ENCODE data around the gene FANCC. TPM values are rescaled to one million over a fixed set of nuclear protein-coding genes. Genes with fewer than 3 reads are reported as not detected.

FANCC gene
- total RNA-seq, 1 experiment from 2014 or later: 14.5 TPM

DNA sequence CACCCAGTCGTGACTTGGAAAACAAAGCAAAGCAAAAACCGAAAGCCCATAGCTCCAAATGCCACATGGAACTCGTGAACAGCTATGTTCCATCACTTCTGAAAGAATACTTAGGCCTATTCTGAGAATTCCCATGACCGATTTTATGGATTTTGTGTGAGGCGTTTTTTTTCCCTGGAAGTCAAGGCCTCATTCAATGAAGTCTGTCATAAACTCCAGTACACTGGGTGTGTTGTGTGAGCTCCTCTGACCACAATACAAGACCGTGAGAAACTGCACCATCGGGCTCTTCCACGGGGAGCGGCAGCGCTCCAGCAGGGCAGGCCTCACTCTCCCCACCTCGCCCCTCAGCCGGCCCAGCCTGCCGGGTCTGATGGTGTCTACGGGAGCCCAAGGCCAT is 209.5 kb downstream of the FANCC start:
- no peaks in the 10 kb centered on the region for H3K9me3 Mint-ChIP-seq (ENCODE audit: low read depth, unreplicated experiment)
- no peak for TF ChIP-seq CTCF (IDR thresholded peaks at IDR 0.05; ENCODE audit: unreplicated experiment)
- intact Hi-C loops (cut with micrococcal nuclease; ENCODE audit: unreplicated experiment): no loop called here
- no peak overlapping the region for H3K27ac Mint-ChIP-seq (ENCODE audit: unreplicated experiment)
- peaks cover 10% of the 10 kb centered on the region for H3K4me1 Mint-ChIP-seq (ENCODE audit: low read depth, unreplicated experiment)
- H3K4me3 Mint-ChIP-seq (ENCODE audit: low read depth, unreplicated experiment): no peak overlapping the region
- peaks cover 42% of the 10 kb centered on the region for H3K36me3 Mint-ChIP-seq (ENCODE audit: insufficient read depth, unreplicated experiment)
- DNase-seq: no peak
- BruUV-seq (replicated peaks): no TSS peak
- no peaks in the 10 kb centered on the region for H3K27me3 Mint-ChIP-seq (ENCODE audit: unreplicated experiment)
- CTCF ChIA-PET: no interaction called here

DNA sequence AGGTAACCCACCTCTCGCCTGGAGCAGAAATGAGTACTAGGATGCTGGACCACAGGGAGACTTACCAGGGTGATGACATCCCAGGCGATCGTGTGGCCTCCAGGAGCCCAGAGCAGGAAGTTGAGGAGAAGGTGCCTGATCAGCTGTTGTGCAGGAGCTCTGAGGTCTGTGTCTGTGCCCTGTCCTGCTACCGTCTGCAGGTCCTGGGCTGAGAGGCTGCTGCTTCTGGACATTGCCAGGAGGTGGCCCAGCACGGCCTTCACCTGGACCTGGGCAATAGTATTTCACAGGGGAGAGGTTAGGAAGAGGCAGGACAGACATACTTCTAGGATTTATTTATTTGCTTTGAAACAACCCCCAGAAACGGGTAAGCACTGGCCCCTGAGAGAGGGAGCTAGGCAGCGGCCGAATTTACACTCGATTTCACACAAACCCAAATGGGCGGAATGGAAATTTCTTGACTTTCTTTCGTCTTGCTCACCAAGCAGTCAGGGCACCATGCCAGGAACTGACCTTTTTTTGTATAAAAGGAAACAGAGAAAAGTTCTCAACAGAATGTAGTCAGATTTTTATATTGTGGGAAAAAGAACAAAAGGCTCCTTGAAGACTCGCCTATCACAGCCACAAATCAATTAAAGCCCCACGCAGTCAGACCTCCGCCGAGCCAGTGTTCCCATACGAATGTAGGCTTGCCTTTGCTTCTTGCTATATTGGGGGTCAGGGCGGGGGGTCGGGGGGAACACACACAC is 210.3 kb downstream of the FANCC start:
- CTCF ChIA-PET: no interaction called here
- no peak for TF ChIP-seq CTCF (IDR thresholded peaks at IDR 0.05; ENCODE audit: unreplicated experiment)
- Mint-ChIP-seq H3K9me3 (ENCODE audit: low read depth, unreplicated experiment) (no peaks in the 10 kb centered on the region), H3K27ac (ENCODE audit: unreplicated experiment) (no peak overlapping the region), H3K27me3 (ENCODE audit: unreplicated experiment) (no peaks in the 10 kb centered on the region), H3K36me3 (ENCODE audit: insufficient read depth, unreplicated experiment) (peaks cover 36% of the 10 kb centered on the region), H3K4me1 (ENCODE audit: low read depth, unreplicated experiment) (peaks cover 10% of the 10 kb centered on the region), H3K4me3 (ENCODE audit: low read depth, unreplicated experiment) (no peak overlapping the region)
- no peak for DNase-seq
- intact Hi-C loops (cut with micrococcal nuclease; ENCODE audit: unreplicated experiment): no loop called here
- BruUV-seq (replicated peaks): no TSS peak

GRCh38 chr9:95105519-95106287 is 211.8 kb downstream of the FANCC start:
- H3K27ac Mint-ChIP-seq (ENCODE audit: unreplicated experiment): peak overlapping the region; percentile 58
- CTCF ChIA-PET: interaction anchor here (0.5 kb wide), 1 partner anchor 143 kb away, joined by 3 read pairs; no protein-coding TSS in a partner anchor

GRCh38 chr9:95104980-95105379 is 212.5 kb downstream of the FANCC start:
- CTCF ChIA-PET: interaction anchor here (0.5 kb wide), 1 partner anchor 142 kb away, joined by 3 read pairs; no protein-coding TSS in a partner anchor
- peaks cover 10% of the 10 kb centered on the region for H3K4me1 Mint-ChIP-seq (ENCODE audit: low read depth, unreplicated experiment)
- no peaks in the 10 kb centered on the region for H3K9me3 Mint-ChIP-seq (ENCODE audit: low read depth, unreplicated experiment)
- no peak overlapping the region for H3K27ac Mint-ChIP-seq (ENCODE audit: unreplicated experiment)
- BruUV-seq (replicated peaks): no TSS peak
- intact Hi-C loops (cut with micrococcal nuclease; ENCODE audit: unreplicated experiment): no loop called here
- DNase-seq: no peak
- TF ChIP-seq CTCF (IDR thresholded peaks at IDR 0.05; ENCODE audit: unreplicated experiment): no peak
- no peaks in the 10 kb centered on the region for H3K27me3 Mint-ChIP-seq (ENCODE audit: unreplicated experiment)
- H3K36me3 Mint-ChIP-seq (ENCODE audit: insufficient read depth, unreplicated experiment): peaks cover 42% of the 10 kb centered on the region
- no peak overlapping the region for H3K4me3 Mint-ChIP-seq (ENCODE audit: low read depth, unreplicated experiment)

More at GRCh38 chr9:95105519-95106287, 211.8 kb downstream of the FANCC start:
- no peaks in the 10 kb centered on the region for H3K9me3 Mint-ChIP-seq (ENCODE audit: low read depth, unreplicated experiment)
- no peak overlapping the region for H3K4me3 Mint-ChIP-seq (ENCODE audit: low read depth, unreplicated experiment)
- H3K36me3 Mint-ChIP-seq (ENCODE audit: insufficient read depth, unreplicated experiment): peaks cover 40% of the 10 kb centered on the region
- intact Hi-C loops (cut with micrococcal nuclease; ENCODE audit: unreplicated experiment): no loop called here
- BruUV-seq (replicated peaks): no TSS peak
- H3K4me1 Mint-ChIP-seq (ENCODE audit: low read depth, unreplicated experiment): peaks cover 10% of the 10 kb centered on the region
- no peaks in the 10 kb centered on the region for H3K27me3 Mint-ChIP-seq (ENCODE audit: unreplicated experiment)
- DNase-seq: no peak
- no peak for TF ChIP-seq CTCF (IDR thresholded peaks at IDR 0.05; ENCODE audit: unreplicated experiment)
